SK-N-SH treated with all-trans-retinoic acid at 6 μM for 48 hours (cell line): Measurements from ENCODE around the gene NFIA.

Experiments used
- ARNTL ChIP-seq: fragments of 450-650 bp; formaldehyde crosslinking; IDR thresholded peaks from 2 replicates; pipeline ENCODE4 v1.5.0; 2020; ENCODE audit warnings: low read depth, mild to moderate bottlenecking, moderate library complexity, borderline replicate concordance
- BACH2 ChIP-seq: fragments of 250-450 bp; sonication (Bioruptor Pico); IDR thresholded peaks from 2 replicates; pipeline ENCODE4 v1.9.0; 2021; ENCODE audit warnings: mild to moderate bottlenecking, borderline replicate concordance
- ESRRG ChIP-seq: fragments of 250-450 bp; sonication (Bioruptor Pico); IDR thresholded peaks from 2 replicates; pipeline ENCODE4 v1.6.1; 2021; ENCODE audit warnings: mild to moderate bottlenecking
- GLIS3 ChIP-seq: fragments of 250-450 bp; sonication (Bioruptor Pico); IDR thresholded peaks from 2 replicates; pipeline ENCODE4 v1.5.0; 2020; ENCODE audit warnings: mild to moderate bottlenecking, moderate library complexity
- ISL1 ChIP-seq: fragments of 250-450 bp; sonication (Bioruptor Pico); IDR thresholded peaks from 2 replicates; pipeline ENCODE4 v2.1.2; 2022; ENCODE audit warnings: mild to moderate bottlenecking, moderate library complexity
- OSR1 ChIP-seq: fragments of 250-450 bp; sonication (Bioruptor Pico); IDR thresholded peaks from 2 replicates; pipeline ENCODE4 v1.8.0; 2022; ENCODE audit warnings: moderate library complexity, mild to moderate bottlenecking, inconsistent platforms
- PATZ1 ChIP-seq: fragments of 250-450 bp; sonication (Bioruptor Pico); IDR thresholded peaks from 2 replicates; pipeline ENCODE4 v1.8.0; 2020; ENCODE audit warnings: mild to moderate bottlenecking, moderate library complexity, borderline replicate concordance
- PPARA ChIP-seq: fragments of 250-450 bp; sonication (Bioruptor Pico); IDR thresholded peaks from 2 replicates; pipeline ENCODE4 v1.5.0; 2020; ENCODE audit warnings: mild to moderate bottlenecking, borderline replicate concordance
- RARB ChIP-seq: fragments of 250-450 bp; sonication (Bioruptor Pico); IDR thresholded peaks from 2 replicates; pipeline ENCODE4 v1.8.0; 2021; ENCODE audit warnings: mild to moderate bottlenecking, moderate library complexity
- ZC3H10 ChIP-seq: fragments of 250-450 bp; sonication (Bioruptor Pico); IDR thresholded peaks from 2 replicates; pipeline ENCODE4 v1.5.1; 2021; ENCODE audit warnings: mild to moderate bottlenecking, moderate library complexity
- ZNF565 ChIP-seq: fragments of 450-650 bp; formaldehyde crosslinking; conservative IDR thresholded peaks from 2 replicates; pipeline ENCODE4 v1.5.0; 2020; ENCODE audit warnings: low read depth, mild to moderate bottlenecking, moderate library complexity

- TF ChIP-seq BACH2 (CRISPR knock-in tag) (no peak), ZC3H10 (CRISPR knock-in tag) (no peak), GLIS3 (CRISPR knock-in tag) (no peak), PPARA (CRISPR knock-in tag) (no peak), OSR1 (CRISPR knock-in tag) (no peak), ZNF565 (no peak), ISL1 (CRISPR knock-in tag) (no peak), ESRRG (no peak), ARNTL (no peak), PATZ1 (CRISPR knock-in tag) (no peak), RARB (CRISPR knock-in tag) (no peak)
Measured at GRCh38 chr1:61158591-61158990, 76.2 kb downstream of the NFIA start.
